Hematopoietic multipotent progenitor cell treated with erythropoietin and hydrocortisone succinate and interleukin-3 and kit ligand, for 4 days (in vitro differentiated cells): ENCODE results near the gene EFTUD2.

ENCODE experiments used
- DNase-seq: peaks from one replicate; pipeline ENCODE4 v3.0.0-alpha.2; 2015

Gene EFTUD2

DNA sequence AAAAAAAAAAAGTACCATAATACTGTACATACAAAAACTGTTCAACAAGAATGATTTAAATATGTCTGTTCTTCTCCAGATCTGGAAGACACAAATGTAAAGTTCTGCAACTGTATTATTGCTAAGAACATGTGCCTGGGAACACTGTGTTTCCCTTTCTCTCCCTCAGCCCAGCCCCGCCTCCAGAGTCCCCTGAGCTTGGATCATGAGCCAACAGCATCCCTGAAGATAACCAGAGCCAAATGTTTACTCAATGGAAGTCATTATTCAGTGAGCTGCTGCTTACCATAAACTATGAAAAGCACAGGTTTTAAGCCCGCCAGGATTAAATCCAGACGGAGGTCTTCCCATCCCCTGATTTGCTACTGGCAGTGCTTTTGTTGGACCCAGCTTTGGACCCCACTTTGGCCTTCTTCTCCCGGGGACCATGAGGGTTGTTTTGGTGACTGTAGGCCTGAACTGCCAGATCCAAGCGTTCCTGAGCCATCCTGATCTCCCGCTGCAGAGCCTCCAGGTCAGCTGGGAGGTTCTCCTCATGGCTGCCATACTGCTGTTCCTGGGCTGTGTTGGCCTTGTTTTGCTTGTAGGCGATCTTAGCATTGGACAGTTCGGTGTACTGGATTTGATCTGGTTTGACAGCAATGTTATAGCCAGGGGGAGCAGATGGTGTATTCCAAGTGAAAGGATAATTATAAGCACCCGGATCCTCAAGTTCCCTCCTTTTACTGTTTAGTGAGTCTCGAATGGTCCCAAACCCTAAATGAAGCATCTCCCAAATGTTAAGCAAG, 94.7 kb downstream of the EFTUD2 start:
- DNase-seq, result no peak

DNA sequence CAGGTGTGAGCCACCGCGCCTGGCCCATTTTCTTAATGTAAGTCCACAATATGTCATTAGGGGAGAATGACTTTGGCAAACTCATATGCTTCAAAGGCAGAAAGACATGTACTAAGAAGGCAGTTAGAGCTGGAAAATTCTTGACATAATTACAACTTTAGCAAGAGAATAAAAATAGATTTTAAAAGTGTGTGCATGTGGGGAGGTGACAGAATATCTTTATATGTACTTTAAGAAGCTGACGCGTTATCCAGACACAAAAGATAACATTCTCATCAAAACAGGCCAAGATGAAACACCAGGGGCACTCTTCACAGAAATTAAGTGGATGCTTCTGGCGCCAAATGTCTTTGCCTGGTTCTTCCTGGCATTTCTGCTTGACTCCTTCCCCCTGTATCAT, 97.4 kb downstream of the EFTUD2 start:
- no peak for DNase-seq
